Endodermal cell (in vitro differentiated cells): Measurements from ENCODE around the gene RHOG. TPM values are rescaled to one million over a fixed set of nuclear protein-coding genes. Genes with fewer than 3 reads are reported as not detected.

ENCODE experiments used
- DNase-seq: peaks from one replicate; pipeline ENCODE4 v3.0.0-alpha.2; 2017
- H3K27ac ChIP-seq: 2 replicates; pipeline ENCODE4 v1.5.1; 2013; ENCODE audit warnings: mild to moderate bottlenecking, low read depth, low read length, moderate library complexity
- H3K27me3 ChIP-seq: 2 replicates; pipeline ENCODE4 v1.6.1; 2013; ENCODE audit warnings: mild to moderate bottlenecking, low read length, moderate library complexity; ENCODE audit not compliant: insufficient read depth, control insufficient read depth, poor library complexity, severe bottlenecking
- H3K36me3 ChIP-seq: 2 replicates; pipeline ENCODE4 v1.7.0; 2013; ENCODE audit warnings: mild to moderate bottlenecking, low read length, moderate library complexity; ENCODE audit not compliant: control insufficient read depth, insufficient read depth
- H3K4me1 ChIP-seq: one replicate; pipeline ENCODE4 v1.7.0; 2013; ENCODE audit warnings: low read length; ENCODE audit not compliant: control insufficient read depth, insufficient read depth
- H3K4me3 ChIP-seq: 2 replicates; pipeline ENCODE4 v1.5.1; 2013; ENCODE audit warnings: mild to moderate bottlenecking, low read length, moderate library complexity
- H3K9ac ChIP-seq: 2 replicates; pipeline ENCODE4 v1.6.1; 2013; ENCODE audit warnings: mild to moderate bottlenecking, low read length, moderate library complexity; ENCODE audit not compliant: poor library complexity, severe bottlenecking; ENCODE audit errors: extremely low read depth
- H3K9me3 ChIP-seq: 2 replicates; pipeline ENCODE4 v1.6.1; 2013; ENCODE audit warnings: mild to moderate bottlenecking, low read length, moderate library complexity; ENCODE audit not compliant: control insufficient read depth
- H3K27ac Mint-ChIP-seq: 2 replicates; pipeline ENCODE4 v1.8.0; 2020; ENCODE audit warnings: mixed read lengths
- H3K27me3 Mint-ChIP-seq: 2 replicates; pipeline ENCODE4 v1.8.0; 2021; ENCODE audit warnings: mild to moderate bottlenecking, mixed read lengths; ENCODE audit not compliant: insufficient read depth
- H3K36me3 Mint-ChIP-seq: 2 replicates; pipeline ENCODE4 v1.8.0; 2020; ENCODE audit warnings: low read depth, mixed read lengths
- H3K4me1 Mint-ChIP-seq: 2 replicates; pipeline ENCODE4 v1.8.0; 2020; ENCODE audit warnings: mixed read lengths
- H3K4me3 Mint-ChIP-seq: 2 replicates; pipeline ENCODE4 v1.8.0; 2020; ENCODE audit warnings: mild to moderate bottlenecking, moderate library complexity, mixed read lengths
- H3K9me3 Mint-ChIP-seq: 2 replicates; pipeline ENCODE4 v1.8.0; 2020; ENCODE audit warnings: mild to moderate bottlenecking, mixed read lengths
- WGBS, 2 experiments: methylation state at CpG; one replicate each; pipeline versions ENCODE4 v1.1.5 to v1.1.7; 2013; ENCODE audit warnings: missing lambda C conversion rate in 2 of 2, mixed read lengths in 1 of 2; ENCODE audit not compliant: insufficient coverage in 1 of 2, insufficient read length in 1 of 2; 5-methylcytosine and 5-hydroxymethylcytosine counted together
- total RNA-seq, 2 donors: library from RNA; stranded (reverse); fragmentation: NEBNext Ultra II Directional in 1 of 2; extraction: Animal tissue kit (Norgen Biotek cat#: 25700) in 1 of 2; gene quantifications; 2 replicates in 1 of 2; 3 replicates in 1 of 2; pipeline ENCODE4 v1.2.1, GENCODE V29; 2021
- TF ChIP-seq, protein P1 (sequence below): fragments of 200-600 bp; sonication (generic); conservative IDR thresholded peaks from 2 replicates; pipeline ENCODE4 v1.5.0; 2021; ENCODE audit warnings: antibody characterized with exemption, mild to moderate bottlenecking

Gene RHOG
- total RNA-seq, 2 donors from 2014 or later = 25.5 to 27.6 TPM

GRCh38 chr11:3786781-3787428, 53.9 kb downstream of the RHOG start:
- 91 to 95% methylated on average over 7 of the region's 8 CpGs for WGBS, 2 experiments
- Mint-ChIP-seq H3K4me1 (no peaks in the 10 kb centered on the region), H3K27ac (no peak overlapping the region), H3K9me3 (no peaks in the 10 kb centered on the region), H3K36me3 (peaks cover 31% of the 10 kb centered on the region), H3K27me3 (no peaks in the 10 kb centered on the region), H3K4me3 (no peak overlapping the region)
- peaks cover 31% of the 10 kb centered on the region for H3K36me3 ChIP-seq
- TF ChIP-seq, protein P1, sequence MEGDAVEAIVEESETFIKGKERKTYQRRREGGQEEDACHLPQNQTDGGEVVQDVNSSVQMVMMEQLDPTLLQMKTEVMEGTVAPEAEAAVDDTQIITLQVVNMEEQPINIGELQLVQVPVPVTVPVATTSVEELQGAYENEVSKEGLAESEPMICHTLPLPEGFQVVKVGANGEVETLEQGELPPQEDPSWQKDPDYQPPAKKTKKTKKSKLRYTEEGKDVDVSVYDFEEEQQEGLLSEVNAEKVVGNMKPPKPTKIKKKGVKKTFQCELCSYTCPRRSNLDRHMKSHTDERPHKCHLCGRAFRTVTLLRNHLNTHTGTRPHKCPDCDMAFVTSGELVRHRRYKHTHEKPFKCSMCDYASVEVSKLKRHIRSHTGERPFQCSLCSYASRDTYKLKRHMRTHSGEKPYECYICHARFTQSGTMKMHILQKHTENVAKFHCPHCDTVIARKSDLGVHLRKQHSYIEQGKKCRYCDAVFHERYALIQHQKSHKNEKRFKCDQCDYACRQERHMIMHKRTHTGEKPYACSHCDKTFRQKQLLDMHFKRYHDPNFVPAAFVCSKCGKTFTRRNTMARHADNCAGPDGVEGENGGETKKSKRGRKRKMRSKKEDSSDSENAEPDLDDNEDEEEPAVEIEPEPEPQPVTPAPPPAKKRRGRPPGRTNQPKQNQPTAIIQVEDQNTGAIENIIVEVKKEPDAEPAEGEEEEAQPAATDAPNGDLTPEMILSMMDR = no peak
- H3K27ac ChIP-seq = peak overlapping the region; percentile 6
- no peaks in the 10 kb centered on the region for H3K4me1 ChIP-seq
- no peaks in the 10 kb centered on the region for H3K27me3 ChIP-seq
- H3K4me3 ChIP-seq = no peak overlapping the region
- no peaks in the 10 kb centered on the region for H3K9me3 ChIP-seq
- no peak for DNase-seq
- H3K9ac ChIP-seq = no peak overlapping the region

DNA sequence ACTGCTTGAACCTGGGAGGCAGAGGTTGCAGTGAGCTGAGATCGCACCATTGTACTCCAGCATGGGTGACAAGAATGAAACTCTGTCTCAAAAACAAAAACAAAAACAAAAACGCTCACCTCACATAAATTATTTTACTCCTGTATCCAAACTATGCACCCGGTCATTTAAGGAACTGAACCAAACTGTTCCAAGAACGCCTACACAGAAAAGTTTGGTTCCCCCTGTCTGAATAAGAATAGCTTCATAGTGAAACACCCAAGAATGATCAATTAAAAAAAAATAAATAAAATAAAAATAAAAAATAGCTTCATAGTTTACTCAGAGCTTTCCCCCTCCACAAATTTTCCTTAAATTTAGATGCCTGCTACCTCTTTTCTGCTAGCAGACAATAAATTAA, 57.1 kb downstream of the RHOG start:
- Mint-ChIP-seq H3K4me1 (no peaks in the 10 kb centered on the region), H3K9me3 (no peaks in the 10 kb centered on the region), H3K36me3 (peaks cover 41% of the 10 kb centered on the region), H3K4me3 (no peak overlapping the region), H3K27ac (no peak overlapping the region), H3K27me3 (no peaks in the 10 kb centered on the region)
- peaks cover 44% of the 10 kb centered on the region for H3K36me3 ChIP-seq
- TF ChIP-seq, protein P1 = no peak
- no peaks in the 10 kb centered on the region for H3K4me1 ChIP-seq
- H3K27me3 ChIP-seq = no peaks in the 10 kb centered on the region
- no peak overlapping the region for H3K4me3 ChIP-seq
- 91 to 94% methylated on average over 4 of the region's 4 CpGs for WGBS, 2 experiments
- no peak for DNase-seq
- H3K9me3 ChIP-seq = no peaks in the 10 kb centered on the region
- H3K27ac ChIP-seq = no peak overlapping the region
- H3K9ac ChIP-seq = no peak overlapping the region

DNA sequence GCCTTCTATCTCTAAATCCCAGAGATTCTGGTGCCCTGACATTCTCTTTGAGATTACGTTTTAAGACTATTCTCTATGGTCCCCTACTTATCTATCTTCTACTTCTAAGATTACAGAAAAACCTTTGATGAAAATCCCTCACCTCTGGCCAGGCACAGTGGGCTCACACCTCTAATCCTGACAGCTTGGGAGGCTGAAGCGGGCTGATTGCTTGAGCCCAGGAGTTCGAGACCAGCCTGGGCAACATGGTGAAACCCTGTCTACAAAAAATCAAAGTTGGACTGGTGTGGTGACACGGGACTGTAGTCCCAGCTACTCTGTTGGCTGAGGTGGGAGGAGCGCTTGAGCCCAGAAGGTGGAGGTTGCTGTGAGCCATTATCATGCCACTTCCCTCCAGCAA, 57.8 kb downstream of the RHOG start:
- peaks cover 47% of the 10 kb centered on the region for H3K36me3 Mint-ChIP-seq
- no peaks in the 10 kb centered on the region for H3K9me3 Mint-ChIP-seq
- no peaks in the 10 kb centered on the region for H3K27me3 Mint-ChIP-seq
- DNase-seq = peak; percentile 58
- H3K4me1 ChIP-seq = no peaks in the 10 kb centered on the region
- no peaks in the 10 kb centered on the region for H3K9me3 ChIP-seq
- H3K4me1 Mint-ChIP-seq = no peaks in the 10 kb centered on the region
- H3K4me3 ChIP-seq = no peak overlapping the region
- WGBS, 2 experiments = 89% methylated on average over 5 of the region's 5 CpGs
- TF ChIP-seq, protein P1 = no peak
- H3K27me3 ChIP-seq = no peaks in the 10 kb centered on the region
- H3K36me3 ChIP-seq = peaks cover 51% of the 10 kb centered on the region
- no peak overlapping the region for H3K4me3 Mint-ChIP-seq
- H3K27ac Mint-ChIP-seq = peak overlapping the region; percentile 76
- no peak overlapping the region for H3K9ac ChIP-seq
- no peak overlapping the region for H3K27ac ChIP-seq
